ENCODE measurements around the gene PAQR7. TPM values are rescaled to one million over a fixed set of nuclear protein-coding genes. Genes with fewer than 3 reads are reported as not detected.
A peak's percentile ranks its signal among the peaks of the same experiment; 100 is the strongest.

PAQR7 gene
- total RNA-seq, 1 donor from 2014 or later = 15.1 TPM

DNA sequence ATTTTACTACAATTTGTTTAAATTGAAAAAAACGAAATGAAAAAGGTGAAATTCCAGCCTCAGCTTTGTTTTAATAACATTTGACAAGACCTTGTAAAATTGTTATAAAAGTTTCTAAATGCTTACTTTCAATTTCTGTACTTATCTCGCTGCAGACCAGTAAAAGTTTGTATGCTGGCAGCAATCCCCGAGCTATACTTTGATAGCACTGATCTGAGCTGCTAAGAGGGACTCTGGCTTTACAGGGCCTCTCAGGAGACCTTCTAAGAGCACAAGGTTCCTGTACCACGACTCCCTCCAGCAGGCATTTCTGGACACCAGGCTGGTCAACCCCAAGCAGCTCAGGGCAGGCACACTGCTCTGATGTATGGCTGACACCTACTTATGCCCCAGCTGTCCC is 17.6 kb upstream of the PAQR7 start:
- Mint-ChIP-seq H3K9me3 (ENCODE audit: unreplicated experiment) (no peaks in the 10 kb centered on the region), H3K27me3 (ENCODE audit: low read depth, unreplicated experiment) (no peaks in the 10 kb centered on the region), H3K4me3 (ENCODE audit: unreplicated experiment) (no peak overlapping the region), H3K27ac (ENCODE audit: unreplicated experiment) (peak overlapping the region; percentile 69), H3K36me3 (ENCODE audit: low read depth, unreplicated experiment) (peaks cover 11% of the 10 kb centered on the region), H3K4me1 (ENCODE audit: low read depth, unreplicated experiment) (peaks cover 43% of the 10 kb centered on the region)
- H3K27me3 ChIP-seq (ENCODE audit: insufficient read depth, low read length) = no peaks in the 10 kb centered on the region
- no peak overlapping the region for H3K9ac ChIP-seq (ENCODE audit: low read length)
- peaks cover 48% of the 10 kb centered on the region for H3K4me1 ChIP-seq (ENCODE audit: insufficient read depth, low read length)
- no peak overlapping the region for H2AFZ ChIP-seq (ENCODE audit: low read depth, low read length)
- H3K79me2 ChIP-seq (ENCODE audit: insufficient read depth, low read length) = no peaks in the 10 kb centered on the region
- H3K4me2 ChIP-seq (ENCODE audit: low read length) = peak overlapping the region; percentile 23
- H3K36me3 ChIP-seq (ENCODE audit: insufficient read depth, low read length) = no peaks in the 10 kb centered on the region
- peaks cover under 1% of the 10 kb centered on the region for H4K20me1 ChIP-seq (ENCODE audit: insufficient read depth, low read length)
- H3K27ac ChIP-seq (ENCODE audit: low read depth, low read length) = peak overlapping the region; percentile 54
- TF ChIP-seq EZH2 (IDR thresholded peaks at IDR 0.05; ENCODE audit: insufficient read depth, low read length) (no peak), CTCF (IDR thresholded peaks at IDR 0.05; ENCODE audit: insufficient read depth, low read depth, low read length) (no peak)
- FAIRE-seq (no peak), DNase-seq (ENCODE audit: low read depth) (no peak)
- H3K4me3 ChIP-seq (ENCODE audit: insufficient read depth, low read depth, low read length) = no peak overlapping the region
- no peaks in the 10 kb centered on the region for H3K9me3 ChIP-seq (ENCODE audit: insufficient read depth, low read depth, low read length)

DNA sequence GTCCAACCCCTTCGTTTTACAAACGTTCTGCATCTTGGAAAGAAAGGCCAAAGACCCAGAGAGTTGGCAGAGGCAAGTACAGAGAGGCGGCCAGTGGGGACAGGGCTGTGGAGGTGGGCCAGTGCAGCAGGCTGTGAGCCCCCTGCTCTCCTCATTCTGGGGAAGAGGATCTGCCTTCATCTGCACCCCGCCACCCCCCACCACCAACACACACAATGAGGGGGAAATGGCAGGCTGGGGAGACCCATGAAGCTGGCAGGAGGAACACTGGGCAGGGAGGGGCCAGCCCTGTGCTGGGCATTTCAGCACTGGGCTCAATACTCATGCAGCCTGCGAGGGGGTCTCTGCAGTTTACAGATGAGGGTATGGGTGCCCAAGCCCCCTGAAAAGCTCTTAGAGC is 16.1 kb upstream of the PAQR7 start:
- FAIRE-seq (no peak), DNase-seq (ENCODE audit: low read depth) (no peak)
- H2AFZ ChIP-seq (ENCODE audit: low read depth, low read length) = no peak overlapping the region
- H3K9ac ChIP-seq (ENCODE audit: low read length) = peak overlapping the region; percentile 50
- Mint-ChIP-seq H3K9me3 (ENCODE audit: unreplicated experiment) (no peaks in the 10 kb centered on the region), H3K27me3 (ENCODE audit: low read depth, unreplicated experiment) (no peaks in the 10 kb centered on the region), H3K4me1 (ENCODE audit: low read depth, unreplicated experiment) (peaks cover 42% of the 10 kb centered on the region), H3K4me3 (ENCODE audit: unreplicated experiment) (no peak overlapping the region), H3K36me3 (ENCODE audit: low read depth, unreplicated experiment) (peaks cover 9% of the 10 kb centered on the region), H3K27ac (ENCODE audit: unreplicated experiment) (peak overlapping the region; percentile 73)
- H3K36me3 ChIP-seq (ENCODE audit: insufficient read depth, low read length) = no peaks in the 10 kb centered on the region
- H3K79me2 ChIP-seq (ENCODE audit: insufficient read depth, low read length) = no peaks in the 10 kb centered on the region
- no peaks in the 10 kb centered on the region for H3K27me3 ChIP-seq (ENCODE audit: insufficient read depth, low read length)
- TF ChIP-seq CTCF (IDR thresholded peaks at IDR 0.05; ENCODE audit: insufficient read depth, low read depth, low read length) (no peak), EZH2 (IDR thresholded peaks at IDR 0.05; ENCODE audit: insufficient read depth, low read length) (no peak)
- H3K4me3 ChIP-seq (ENCODE audit: insufficient read depth, low read depth, low read length) = no peak overlapping the region
- H3K27ac ChIP-seq (ENCODE audit: low read depth, low read length) = peak overlapping the region; percentile 94
- peaks cover 46% of the 10 kb centered on the region for H3K4me1 ChIP-seq (ENCODE audit: insufficient read depth, low read length)
- H3K9me3 ChIP-seq (ENCODE audit: insufficient read depth, low read depth, low read length) = no peaks in the 10 kb centered on the region
- H4K20me1 ChIP-seq (ENCODE audit: insufficient read depth, low read length) = no peaks in the 10 kb centered on the region
- peak overlapping the region; percentile 40 for H3K4me2 ChIP-seq (ENCODE audit: low read length)

DNA sequence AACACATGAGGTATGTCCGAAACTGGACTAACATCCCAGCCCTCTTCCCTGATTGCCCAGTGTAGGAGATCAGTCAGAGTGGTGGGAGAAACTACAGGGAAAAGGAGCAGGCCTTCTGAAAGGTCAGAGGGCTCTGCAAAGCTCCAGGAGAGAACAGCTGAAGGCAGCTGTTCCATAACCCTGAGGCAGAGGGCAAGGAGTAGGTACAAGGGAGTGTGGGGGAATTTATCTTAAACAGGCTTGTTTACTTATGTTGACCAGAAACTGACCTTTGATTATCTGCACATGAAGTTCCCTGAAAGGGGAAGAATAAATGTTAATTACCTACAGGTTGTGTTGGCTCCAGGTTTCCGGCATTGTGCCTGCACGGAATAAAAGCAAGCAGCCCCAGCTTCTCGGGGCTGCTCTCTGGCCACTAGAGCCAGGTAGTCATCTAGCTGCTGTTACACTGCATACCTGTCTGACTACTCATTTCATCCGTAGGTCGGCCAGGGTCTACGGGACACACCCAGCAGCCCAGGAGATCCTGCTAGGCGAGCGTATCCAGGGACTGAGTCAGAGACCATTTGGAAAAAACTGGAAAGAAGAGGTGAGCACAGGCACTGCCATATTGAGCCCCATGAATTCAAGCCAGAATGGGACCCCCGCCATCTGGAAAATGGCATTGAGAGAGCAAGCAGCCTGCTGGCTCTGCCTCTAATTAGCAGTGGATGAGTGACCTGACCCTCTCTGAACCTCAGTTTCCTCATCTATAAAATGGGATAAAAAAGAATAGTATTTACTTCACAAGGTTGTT is 14.9 kb upstream of the PAQR7 start:
- H3K27ac Mint-ChIP-seq (ENCODE audit: unreplicated experiment) = peak overlapping the region; percentile 58
- no peaks in the 10 kb centered on the region for H3K36me3 ChIP-seq (ENCODE audit: insufficient read depth, low read length)
- H3K4me3 ChIP-seq (ENCODE audit: insufficient read depth, low read depth, low read length) = no peak overlapping the region
- H3K27me3 ChIP-seq (ENCODE audit: insufficient read depth, low read length) = no peaks in the 10 kb centered on the region
- peaks cover 30% of the 10 kb centered on the region for H3K4me1 Mint-ChIP-seq (ENCODE audit: low read depth, unreplicated experiment)
- no peaks in the 10 kb centered on the region for H4K20me1 ChIP-seq (ENCODE audit: insufficient read depth, low read length)
- peak overlapping the region; percentile 27 for H3K4me2 ChIP-seq (ENCODE audit: low read length)
- H2AFZ ChIP-seq (ENCODE audit: low read depth, low read length) = no peak overlapping the region
- no peaks in the 10 kb centered on the region for H3K9me3 Mint-ChIP-seq (ENCODE audit: unreplicated experiment)
- TF ChIP-seq EZH2 (IDR thresholded peaks at IDR 0.05; ENCODE audit: insufficient read depth, low read length) (no peak), CTCF (IDR thresholded peaks at IDR 0.05; ENCODE audit: insufficient read depth, low read depth, low read length) (no peak)
- H3K27ac ChIP-seq (ENCODE audit: low read depth, low read length) = peak overlapping the region; percentile 39
- no peak overlapping the region for H3K9ac ChIP-seq (ENCODE audit: low read length)
- no peaks in the 10 kb centered on the region for H3K27me3 Mint-ChIP-seq (ENCODE audit: low read depth, unreplicated experiment)
- FAIRE-seq (no peak), DNase-seq (ENCODE audit: low read depth) (peak; percentile 81)
- H3K9me3 ChIP-seq (ENCODE audit: insufficient read depth, low read depth, low read length) = no peaks in the 10 kb centered on the region
- H3K36me3 Mint-ChIP-seq (ENCODE audit: low read depth, unreplicated experiment) = peaks cover 9% of the 10 kb centered on the region
- H3K4me3 Mint-ChIP-seq (ENCODE audit: unreplicated experiment) = no peak overlapping the region
- H3K4me1 ChIP-seq (ENCODE audit: insufficient read depth, low read length) = peaks cover 34% of the 10 kb centered on the region
- H3K79me2 ChIP-seq (ENCODE audit: insufficient read depth, low read length) = no peaks in the 10 kb centered on the region

All from astrocyte (in vitro differentiated cells and primary cell).